Prostate gland (tissue), 2 donors: ENCODE data around the gene LARP4B.

Experiments used
- CTCF ChIP-seq, 4 experiments: fragments of 200-600 bp in 2 of 4; fragments of 450-650 bp in 2 of 4; sonication (generic) in 2 of 4; IDR thresholded peaks; 1 replicate in 3 of 4; 2 replicates in 1 of 4; pipeline ENCODE4 v1.5.1; 2016 to 2019; ENCODE audit warnings: antibody characterized with exemption in 4 of 4, mild to moderate bottlenecking in 2 of 4, moderate library complexity in 2 of 4
- POLR2A ChIP-seq: fragments of 450-650 bp; IDR thresholded peaks from one replicate; pipeline ENCODE4 v1.6.1; 2016; ENCODE audit warnings: antibody characterized with exemption, mild to moderate bottlenecking

DNA sequence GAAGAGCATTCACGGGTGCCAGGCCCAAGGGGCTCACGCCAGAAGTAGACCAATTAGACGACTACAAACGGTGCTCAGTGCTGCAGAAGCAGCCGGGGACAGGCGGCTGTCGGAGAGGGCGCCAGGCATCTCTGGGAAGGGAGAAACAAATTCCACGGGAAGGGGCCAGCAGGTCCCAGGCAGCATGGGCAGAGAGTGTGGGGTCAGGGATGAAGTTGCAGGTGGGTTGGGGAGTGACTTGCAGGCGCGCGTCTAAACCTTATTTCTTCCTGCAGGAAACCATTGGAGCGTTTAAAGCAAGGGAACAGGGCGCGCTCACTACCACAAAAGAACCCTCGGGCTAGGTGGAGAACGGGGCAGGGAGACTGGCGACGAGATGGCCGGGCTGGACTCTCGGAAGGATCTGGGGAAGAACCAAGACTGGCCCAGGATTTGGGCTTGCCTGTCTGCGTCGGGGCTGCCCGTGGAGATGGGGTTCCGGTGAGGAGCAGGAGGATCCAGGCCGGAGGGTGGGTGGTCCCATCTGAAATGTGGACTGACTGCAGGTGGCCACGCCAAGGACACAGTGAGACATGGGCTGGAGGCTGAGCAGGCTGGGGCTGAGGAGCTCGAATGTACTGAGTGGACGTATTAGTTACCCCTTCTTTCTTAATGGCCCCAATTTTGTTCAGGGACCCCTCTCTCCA lies 125.7 kb downstream of the LARP4B start:
- TF ChIP-seq CTCF (IDR thresholded peaks at IDR 0.05): no peak
- no peak for TF ChIP-seq POLR2A
